MM.1S (cell line): ENCODE data around the gene FKBP2.

ENCODE experiments used
- CTCF ChIP-seq: fragments of 300-600 bp; sonication (generic); IDR thresholded peaks from 2 replicates; pipeline ENCODE4 v1.5.1; 2016; ENCODE audit warnings: antibody characterized with exemption, low read length, mixed read lengths
- EZH2 ChIP-seq: fragments of 300-600 bp; sonication (generic); optimal IDR thresholded peaks from 2 replicates; pipeline ENCODE3; 2017; ENCODE audit warnings: low read depth, mild to moderate bottlenecking, antibody characterized with exemption, low read length, mixed read lengths
- EZH2phosphoT487 ChIP-seq: fragments of 300-600 bp; sonication (generic); IDR thresholded peaks from 2 replicates; pipeline ENCODE4 v1.6.1; 2018; ENCODE audit warnings: antibody characterized with exemption, low read length

GRCh38 chr11:64216879-64217278 lies 24.0 kb upstream of the FKBP2 start:
- TF ChIP-seq CTCF = no peak
- no peak for TF ChIP-seq EZH2
- no peak for TF ChIP-seq EZH2phosphoT487
